ENCODE results near the gene CHCHD1. TPM values are rescaled to one million over a fixed set of nuclear protein-coding genes. Genes with fewer than 3 reads are reported as not detected.
"Not testable (repeated sequence)": the region's sequence is repeated elsewhere in the genome, so short reads cannot be mapped to it uniquely, and the experiment has no call there.

Gene CHCHD1
- 80.3 TPM for polyA plus RNA-seq (2013, experiment 1 of 4)
- 79.5 TPM for polyA plus RNA-seq (2013, experiment 2 of 4)
- polyA plus RNA-seq (2013, experiment 3 of 4) = 77.5 TPM
- polyA plus RNA-seq (2013, experiment 4 of 4) = 90.7 TPM

GRCh38 chr10:73781879-73782748 lies at the start of gene CHCHD1:
TSS of gene CHCHD1 (plus strand) at chr10:73782048. CDS start at chr10:73782076, 28 bp downstream.
- Histone ChIP-seq H3K36me3 (ENCODE audit: control insufficient read depth, insufficient read depth, low read length) (peaks cover 9% of the 10 kb centered on the region), H3K4me1 (ENCODE audit: control insufficient read depth, insufficient read depth, low read length) (peaks cover 18% of the 10 kb centered on the region), H3K27ac (ENCODE audit: insufficient read depth, low read depth, low read length, poor library complexity, severe bottlenecking) (peak within 1 kb of the TSS; percentile 77), H3K4me3 (ENCODE audit: insufficient read depth, low read depth, low read length) (peak within 1 kb of the TSS; percentile 98), H3K9me3 (ENCODE audit: control insufficient read depth, low read length) (no peaks in the 10 kb centered on the region), H3K27me3 (ENCODE audit: control insufficient read depth, insufficient read depth, low read length, poor library complexity, severe bottlenecking) (no peaks in the 10 kb centered on the region)
- 1% methylated on average over 57 of the region's 57 CpGs for WGBS, 2 experiments

DNA sequence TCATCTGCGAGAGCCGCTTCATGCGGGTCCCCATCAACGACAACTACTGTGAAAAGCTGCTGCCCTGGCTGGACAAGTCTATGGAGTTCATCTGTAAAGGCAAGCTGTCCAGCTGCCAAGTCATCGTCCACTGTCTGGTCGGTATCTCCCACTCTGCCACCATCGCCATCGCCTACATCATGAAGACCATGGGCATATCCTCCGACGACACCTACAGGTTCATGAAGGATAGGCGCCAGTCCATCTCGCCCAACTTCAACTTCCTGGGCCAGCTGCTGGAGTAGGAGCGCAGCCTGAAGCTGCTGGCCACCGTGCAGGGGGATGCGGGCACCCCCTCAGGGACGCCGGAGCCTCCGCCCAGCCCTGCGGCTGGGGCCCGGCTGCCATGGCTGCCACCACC lies 49.4 kb upstream of the CHCHD1 start:
- Histone ChIP-seq H3K27me3 (ENCODE audit: control insufficient read depth, insufficient read depth, low read length, poor library complexity, severe bottlenecking) (no peaks in the 10 kb centered on the region), H3K4me3 (ENCODE audit: insufficient read depth, low read depth, low read length) (no peak overlapping the region), H3K27ac (ENCODE audit: insufficient read depth, low read depth, low read length, poor library complexity, severe bottlenecking) (no peak overlapping the region), H3K4me1 (ENCODE audit: control insufficient read depth, insufficient read depth, low read length) (no peaks in the 10 kb centered on the region), H3K36me3 (ENCODE audit: control insufficient read depth, insufficient read depth, low read length) (peaks cover 4% of the 10 kb centered on the region), H3K9me3 (ENCODE audit: control insufficient read depth, low read length) (no peaks in the 10 kb centered on the region)
- WGBS, 2 experiments = 96% methylated on average over 20 of the region's 20 CpGs

GRCh38 chr10:73732931-73733623 lies 48.8 kb upstream of the CHCHD1 start:
- H3K27ac ChIP-seq (ENCODE audit: insufficient read depth, low read depth, low read length, poor library complexity, severe bottlenecking) = no peak overlapping the region
- H3K4me3 ChIP-seq (ENCODE audit: insufficient read depth, low read depth, low read length) = no peak overlapping the region
- H3K9me3 ChIP-seq (ENCODE audit: control insufficient read depth, low read length) = no peaks in the 10 kb centered on the region
- peaks cover 4% of the 10 kb centered on the region for H3K36me3 ChIP-seq (ENCODE audit: control insufficient read depth, insufficient read depth, low read length)
- 94 to 95% methylated on average over 84 of the region's 84 CpGs for WGBS, 2 experiments
- no peaks in the 10 kb centered on the region for H3K27me3 ChIP-seq (ENCODE audit: control insufficient read depth, insufficient read depth, low read length, poor library complexity, severe bottlenecking)
- H3K4me1 ChIP-seq (ENCODE audit: control insufficient read depth, insufficient read depth, low read length) = no peaks in the 10 kb centered on the region

- H3K4me3 ChIP-seq (ENCODE audit: insufficient read depth, low read depth, low read length) = no peak overlapping the region
- 93 to 96% methylated on average over 14 to 16 of the region's 16 CpGs for WGBS, 2 experiments
Observed at GRCh38 chr10:73734028-73734720, 47.7 kb upstream of the CHCHD1 start.

GRCh38 chr10:73734796-73735305 lies 47.0 kb upstream of the CHCHD1 start:
- Histone ChIP-seq H3K9me3 (ENCODE audit: control insufficient read depth, low read length) (no peaks in the 10 kb centered on the region), H3K36me3 (ENCODE audit: control insufficient read depth, insufficient read depth, low read length) (peaks cover 4% of the 10 kb centered on the region), H3K27ac (ENCODE audit: insufficient read depth, low read depth, low read length, poor library complexity, severe bottlenecking) (no peak overlapping the region), H3K4me3 (ENCODE audit: insufficient read depth, low read depth, low read length) (no peak overlapping the region), H3K4me1 (ENCODE audit: control insufficient read depth, insufficient read depth, low read length) (no peaks in the 10 kb centered on the region), H3K27me3 (ENCODE audit: control insufficient read depth, insufficient read depth, low read length, poor library complexity, severe bottlenecking) (no peaks in the 10 kb centered on the region)
- 86 to 93% methylated on average over 5 of the region's 5 CpGs for WGBS, 2 experiments

More at GRCh38 chr10:73734028-73734720, 47.7 kb upstream of the CHCHD1 start:
- no peaks in the 10 kb centered on the region for H3K27me3 ChIP-seq (ENCODE audit: control insufficient read depth, insufficient read depth, low read length, poor library complexity, severe bottlenecking)
- H3K9me3 ChIP-seq (ENCODE audit: control insufficient read depth, low read length) = no peaks in the 10 kb centered on the region
- no peaks in the 10 kb centered on the region for H3K4me1 ChIP-seq (ENCODE audit: control insufficient read depth, insufficient read depth, low read length)
- H3K27ac ChIP-seq (ENCODE audit: insufficient read depth, low read depth, low read length, poor library complexity, severe bottlenecking) = no peak overlapping the region
- peaks cover 4% of the 10 kb centered on the region for H3K36me3 ChIP-seq (ENCODE audit: control insufficient read depth, insufficient read depth, low read length)

DNA sequence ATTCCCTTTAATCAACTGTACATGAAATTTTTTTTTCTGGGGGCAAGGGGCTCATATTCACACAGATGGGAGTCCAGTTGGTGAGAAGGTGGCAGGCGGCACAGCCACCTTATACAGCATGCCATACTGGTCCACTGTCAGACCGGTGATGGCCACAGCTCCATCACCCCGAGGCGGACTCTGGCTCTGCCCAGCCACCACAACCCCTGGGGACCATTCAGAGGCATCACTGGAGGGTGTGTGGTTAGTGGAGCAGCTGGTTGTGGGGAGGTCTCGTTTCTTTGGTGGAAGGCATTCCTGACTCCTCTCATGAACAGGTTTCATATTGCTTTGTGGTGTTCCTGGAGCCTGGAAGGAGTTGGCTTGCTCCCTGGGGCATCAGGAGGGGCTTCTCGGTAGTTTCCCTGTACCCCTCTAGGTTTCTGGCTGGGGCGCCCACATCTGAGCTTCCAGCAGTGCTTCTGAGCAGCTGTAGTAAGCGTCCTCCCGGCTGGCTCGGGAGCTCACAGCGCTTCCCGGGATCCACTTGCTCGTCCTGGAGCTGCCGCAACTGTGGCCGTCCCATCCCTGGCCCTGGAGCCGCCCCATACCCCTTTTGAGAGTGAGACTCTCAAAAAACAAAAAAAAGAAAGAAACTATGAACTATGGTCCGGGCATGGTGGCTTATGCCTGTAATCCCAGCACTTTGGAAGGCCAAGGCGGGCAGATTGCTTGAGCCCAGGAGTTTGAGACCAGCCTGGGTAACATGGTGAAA lies 41.2 kb upstream of the CHCHD1 start:
- H3K4me1 ChIP-seq (ENCODE audit: control insufficient read depth, insufficient read depth, low read length); H3K4me3 ChIP-seq (ENCODE audit: insufficient read depth, low read depth, low read length); H3K36me3 ChIP-seq (ENCODE audit: control insufficient read depth, insufficient read depth, low read length); H3K27ac ChIP-seq (ENCODE audit: insufficient read depth, low read depth, low read length, poor library complexity, severe bottlenecking); H3K9me3 ChIP-seq (ENCODE audit: control insufficient read depth, low read length); H3K27me3 ChIP-seq (ENCODE audit: control insufficient read depth, insufficient read depth, low read length, poor library complexity, severe bottlenecking): not testable (repeated sequence)
- WGBS, 2 experiments = 95 to 96% methylated on average over 17 of the region's 18 CpGs

GRCh38 chr10:73742454-73742734 lies 39.5 kb upstream of the CHCHD1 start:
- peaks cover 5% of the 10 kb centered on the region for H3K36me3 ChIP-seq (ENCODE audit: control insufficient read depth, insufficient read depth, low read length)
- H3K4me3 ChIP-seq (ENCODE audit: insufficient read depth, low read depth, low read length) = no peak overlapping the region
- 80 to 87% methylated on average over 5 of the region's 5 CpGs for WGBS, 2 experiments
- H3K9me3 ChIP-seq (ENCODE audit: control insufficient read depth, low read length) = no peaks in the 10 kb centered on the region
- H3K27me3 ChIP-seq (ENCODE audit: control insufficient read depth, insufficient read depth, low read length, poor library complexity, severe bottlenecking) = no peaks in the 10 kb centered on the region
- peaks cover 9% of the 10 kb centered on the region for H3K4me1 ChIP-seq (ENCODE audit: control insufficient read depth, insufficient read depth, low read length)
- no peak overlapping the region for H3K27ac ChIP-seq (ENCODE audit: insufficient read depth, low read depth, low read length, poor library complexity, severe bottlenecking)

GRCh38 chr10:73743327-73743904 lies 38.4 kb upstream of the CHCHD1 start:
- Histone ChIP-seq H3K27ac (ENCODE audit: insufficient read depth, low read depth, low read length, poor library complexity, severe bottlenecking) (peak overlapping the region; percentile 94), H3K27me3 (ENCODE audit: control insufficient read depth, insufficient read depth, low read length, poor library complexity, severe bottlenecking) (no peaks in the 10 kb centered on the region), H3K4me1 (ENCODE audit: control insufficient read depth, insufficient read depth, low read length) (peaks cover 9% of the 10 kb centered on the region), H3K36me3 (ENCODE audit: control insufficient read depth, insufficient read depth, low read length) (peaks cover 5% of the 10 kb centered on the region), H3K9me3 (ENCODE audit: control insufficient read depth, low read length) (no peaks in the 10 kb centered on the region), H3K4me3 (ENCODE audit: insufficient read depth, low read depth, low read length) (peak overlapping the region; percentile 99)
- WGBS, 2 experiments = 9 to 32% methylated on average over 3 to 6 of the region's 6 CpGs

GRCh38 chr10:73743905-73744663 lies 37.8 kb upstream of the CHCHD1 start, which contains the start of gene SEC24C:
TSS of gene SEC24C (plus strand) at chr10:73744372. CDS start at chr10:73746833, 2,461 bp downstream.
- Histone ChIP-seq H3K27ac (ENCODE audit: insufficient read depth, low read depth, low read length, poor library complexity, severe bottlenecking) (peak within 1 kb of the TSS; percentile 94), H3K4me3 (ENCODE audit: insufficient read depth, low read depth, low read length) (peak within 1 kb of the TSS; percentile 99), H3K36me3 (ENCODE audit: control insufficient read depth, insufficient read depth, low read length) (peaks cover 9% of the 10 kb centered on the region), H3K27me3 (ENCODE audit: control insufficient read depth, insufficient read depth, low read length, poor library complexity, severe bottlenecking) (no peaks in the 10 kb centered on the region), H3K4me1 (ENCODE audit: control insufficient read depth, insufficient read depth, low read length) (peaks cover 9% of the 10 kb centered on the region), H3K9me3 (ENCODE audit: control insufficient read depth, low read length) (no peaks in the 10 kb centered on the region)
- WGBS, 2 experiments = 0% methylated on average over 36 of the region's 36 CpGs
